Measurements from ENCODE around the gene S1PR4.
A peak's percentile ranks its signal among the peaks of the same experiment; 100 is the strongest.
"Not testable (repeated sequence)": the region's sequence is repeated elsewhere in the genome, so short reads cannot be mapped to it uniquely, and the experiment has no call there.

S1PR4 gene

GRCh38 chr19:3153286-3154230 lies 25.0 kb upstream of the S1PR4 start:
- DNase-seq = no peak

DNA sequence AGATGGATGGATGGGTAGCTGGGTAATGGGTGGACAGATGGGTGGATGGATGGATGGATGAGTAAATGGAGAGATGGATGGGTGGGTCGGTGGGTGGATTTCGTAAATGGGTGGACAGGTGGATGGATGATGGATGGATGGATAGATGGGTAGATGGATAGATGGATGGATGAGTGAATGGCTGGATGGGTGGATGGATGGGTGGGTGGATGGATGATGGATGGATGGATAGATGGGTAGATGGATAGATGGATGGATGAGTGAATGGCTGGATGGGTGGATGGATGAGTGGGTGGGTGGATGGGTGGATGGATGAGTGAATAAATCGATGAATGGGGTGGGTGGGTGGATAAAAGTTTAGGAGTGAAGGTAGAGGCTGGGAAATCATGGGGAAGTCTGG lies 24.1 kb upstream of the S1PR4 start:
- not testable (repeated sequence) for DNase-seq

DNA sequence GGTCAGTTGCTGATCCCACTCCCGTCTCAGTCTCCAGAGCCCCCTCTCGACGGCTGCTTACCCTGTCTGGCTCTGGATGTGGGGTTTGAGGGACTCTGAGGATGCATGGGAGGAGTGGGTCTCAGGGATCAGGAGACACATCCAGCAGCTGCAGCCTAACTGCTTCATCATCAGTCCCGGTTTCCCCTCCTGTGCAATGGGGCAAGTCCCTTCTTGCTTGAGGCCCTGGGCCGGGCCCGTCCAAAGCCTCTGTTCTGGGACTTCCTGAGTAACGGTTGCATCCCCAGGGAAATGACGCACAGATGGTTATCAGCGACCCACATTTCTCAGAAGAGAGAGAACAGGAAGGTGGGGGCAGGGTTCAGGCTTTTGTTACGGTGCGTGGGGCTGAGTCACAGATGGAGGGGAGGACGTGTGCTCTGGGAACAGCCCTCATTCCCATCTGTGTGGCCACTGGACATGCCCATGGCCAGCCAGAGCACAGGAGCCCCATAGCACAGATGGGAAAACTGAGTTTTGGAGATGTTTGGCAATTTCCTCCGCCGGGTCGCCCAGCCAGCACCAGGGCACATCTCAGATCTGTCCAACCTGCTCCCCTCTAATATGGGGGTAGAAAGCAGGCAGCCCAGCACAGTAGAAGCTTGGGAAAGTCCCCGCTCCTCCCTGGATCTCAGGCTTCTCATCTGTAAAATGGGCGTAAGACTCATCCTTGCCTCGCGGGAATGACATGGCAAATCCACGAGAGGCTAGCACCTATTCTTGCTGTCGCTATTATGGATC lies 23.4 kb upstream of the S1PR4 start:
- DNase-seq = peak; percentile 78

DNA sequence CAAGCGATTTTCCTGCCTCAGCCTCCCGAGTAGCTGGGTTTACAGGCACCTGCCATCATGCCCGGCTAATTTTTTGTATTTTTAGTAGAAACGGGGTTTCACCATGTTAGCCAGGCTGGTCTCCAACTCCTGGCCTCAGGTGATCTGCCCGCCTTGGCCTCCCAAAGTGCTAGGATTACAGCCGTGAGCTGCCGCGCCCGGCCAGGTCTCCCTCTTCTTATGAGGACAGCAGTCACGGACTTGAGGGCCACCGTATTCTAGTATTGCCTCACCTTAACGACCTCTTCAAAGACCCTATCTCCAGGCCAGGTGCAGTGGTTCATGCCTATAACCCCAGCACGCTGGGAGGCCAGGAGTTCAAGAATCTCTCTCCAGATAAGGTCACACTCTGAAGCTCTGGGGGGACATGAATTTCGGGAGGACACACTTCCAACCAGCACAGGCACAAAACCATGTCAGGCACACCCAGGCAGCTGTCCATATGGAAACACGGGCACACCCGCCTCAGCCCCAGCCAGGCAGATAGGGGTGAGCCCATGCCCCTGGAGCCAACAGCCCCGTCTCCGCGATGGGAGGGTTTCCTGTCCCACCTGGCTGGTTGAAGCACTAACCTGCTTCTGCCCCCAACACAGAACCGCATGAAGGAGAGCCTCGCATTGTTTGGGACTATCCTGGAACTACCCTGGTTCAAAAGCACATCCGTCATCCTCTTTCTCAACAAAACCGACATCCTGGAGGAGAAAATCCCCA lies 21.3 kb upstream of the S1PR4 start:
- DNase-seq = no peak

GRCh38 chr19:3159565-3159964 lies 19.0 kb upstream of the S1PR4 start:
- DNase-seq = no peak

DNA sequence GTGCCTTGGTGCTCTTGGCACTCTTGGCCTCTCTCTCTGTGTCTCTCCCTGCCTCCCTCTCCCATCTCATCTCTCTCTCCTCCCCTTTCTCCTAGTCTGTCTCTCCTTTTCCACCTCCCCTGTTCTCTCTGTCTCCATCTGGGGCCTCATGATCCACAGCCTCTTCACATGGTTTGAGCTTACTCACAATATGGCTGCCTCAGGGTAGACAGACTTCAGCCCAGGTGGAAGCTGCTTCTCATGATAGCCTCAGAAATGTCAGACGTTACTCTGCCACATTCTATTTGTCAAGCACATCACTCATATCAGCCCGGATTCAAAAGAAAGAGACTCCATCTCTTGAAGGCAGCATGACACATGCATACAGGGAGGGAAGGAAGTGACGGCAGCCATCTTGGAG lies 18.4 kb upstream of the S1PR4 start:
- no peak for DNase-seq

- no peak for DNase-seq
Measured at GRCh38 chr19:3161453-3161852, 17.1 kb upstream of the S1PR4 start.

GRCh38 chr19:3162418-3163229 lies 15.9 kb upstream of the S1PR4 start:
- no peak for DNase-seq

DNA sequence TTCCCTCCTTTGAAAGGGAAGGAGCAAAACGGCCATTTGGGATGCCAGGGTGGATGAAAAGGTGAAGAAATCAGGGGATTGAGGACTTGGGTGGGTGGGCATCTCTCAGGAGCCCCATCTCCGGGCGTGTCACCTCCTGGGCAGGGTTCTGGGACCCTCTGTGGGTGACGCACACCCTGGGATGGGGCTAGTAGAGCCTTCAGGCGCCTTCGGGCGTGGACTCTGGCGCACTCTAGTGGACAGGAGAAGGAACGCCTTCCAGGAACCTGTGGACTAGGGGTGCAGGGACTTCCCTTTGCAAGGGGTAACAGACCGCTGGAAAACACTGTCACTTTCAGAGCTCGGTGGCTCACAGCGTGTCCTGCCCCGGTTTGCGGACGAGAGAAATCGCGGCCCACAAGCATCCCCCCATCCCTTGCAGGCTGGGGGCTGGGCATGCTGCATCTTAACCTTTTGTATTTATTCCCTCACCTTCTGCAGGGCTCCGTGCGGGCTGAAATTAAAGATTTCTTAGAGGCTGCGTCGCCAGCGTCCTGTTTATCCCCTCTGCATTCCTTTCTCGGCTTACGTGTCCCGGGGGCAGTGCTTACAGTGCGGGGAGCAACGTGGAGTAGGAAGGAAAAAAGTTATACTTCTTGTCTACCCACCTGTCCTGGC lies 15.2 kb upstream of the S1PR4 start:
- DNase-seq = peak; percentile 64

- DNase-seq = no peak
Measured at GRCh38 chr19:3163943-3164342, 14.6 kb upstream of the S1PR4 start.

GRCh38 chr19:3167533-3168272 lies 10.9 kb upstream of the S1PR4 start:
- no peak for DNase-seq

DNA sequence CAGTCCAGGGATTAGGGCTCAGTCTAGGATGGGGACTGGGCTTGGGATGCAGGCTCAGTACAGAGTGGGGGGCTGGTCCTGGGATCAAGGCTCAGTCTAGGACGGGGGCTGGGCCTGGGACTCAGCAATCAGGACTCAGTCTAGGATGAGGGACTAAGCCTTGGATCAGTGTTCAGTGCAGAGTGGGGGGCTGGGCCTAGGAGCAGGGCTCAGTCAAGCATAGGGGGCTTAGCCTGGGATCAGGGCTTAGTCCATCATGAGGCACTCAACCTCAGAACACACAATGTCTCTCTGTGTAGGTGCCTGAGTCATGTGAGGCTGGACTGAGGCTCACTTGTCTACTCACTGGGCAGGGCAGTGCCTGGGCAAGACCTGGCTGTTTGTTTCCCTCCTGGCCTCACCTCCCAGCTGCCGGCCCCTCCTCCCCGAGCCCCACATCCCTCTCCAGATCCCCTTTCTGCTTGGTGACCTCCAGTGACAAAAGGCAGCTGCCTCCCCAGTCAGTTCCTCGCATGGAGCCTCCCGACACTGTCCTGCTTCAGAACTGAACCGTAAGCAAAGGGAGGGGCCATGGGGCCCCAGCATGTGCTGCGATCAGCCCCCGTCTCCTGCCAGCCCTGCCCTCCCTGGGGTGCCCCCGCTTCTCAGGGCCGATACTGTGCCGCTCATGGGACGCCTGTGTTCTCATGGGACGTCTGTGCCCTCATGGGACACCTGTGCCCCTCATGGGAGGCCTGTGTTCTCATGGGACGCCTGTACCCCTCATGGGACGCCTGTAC lies 6.5 kb upstream of the S1PR4 start:
- DNase-seq = no peak

- not testable (repeated sequence) for DNase-seq
Measured at GRCh38 chr19:3172673-3173000, 5.9 kb upstream of the S1PR4 start.

- peak; percentile 26 for DNase-seq
Measured at GRCh38 chr19:3175781-3176714, 2.5 kb upstream of the S1PR4 start.

- peak; percentile 69 for DNase-seq
Measured at GRCh38 chr19:3176715-3177501, 1.7 kb upstream of the S1PR4 start.

- no peak for DNase-seq
Measured at GRCh38 chr19:3178973-3179738, 587 bp downstream of the S1PR4 start.

DNA sequence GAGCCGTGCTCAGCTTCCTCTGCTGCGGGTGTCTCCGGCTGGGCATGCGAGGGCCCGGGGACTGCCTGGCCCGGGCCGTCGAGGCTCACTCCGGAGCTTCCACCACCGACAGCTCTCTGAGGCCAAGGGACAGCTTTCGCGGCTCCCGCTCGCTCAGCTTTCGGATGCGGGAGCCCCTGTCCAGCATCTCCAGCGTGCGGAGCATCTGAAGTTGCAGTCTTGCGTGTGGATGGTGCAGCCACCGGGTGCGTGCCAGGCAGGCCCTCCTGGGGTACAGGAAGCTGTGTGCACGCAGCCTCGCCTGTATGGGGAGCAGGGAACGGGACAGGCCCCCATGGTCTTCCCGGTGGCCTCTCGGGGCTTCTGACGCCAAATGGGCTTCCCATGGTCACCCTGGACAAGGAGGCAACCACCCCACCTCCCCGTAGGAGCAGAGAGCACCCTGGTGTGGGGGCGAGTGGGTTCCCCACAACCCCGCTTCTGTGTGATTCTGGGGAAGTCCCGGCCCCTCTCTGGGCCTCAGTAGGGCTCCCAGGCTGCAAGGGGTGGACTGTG lies 1.2 kb downstream of the S1PR4 start:
- no peak for DNase-seq
